ENCODE data around the gene C15orf62. TPM values are rescaled to one million over a fixed set of nuclear protein-coding genes. Genes with fewer than 3 reads are reported as not detected.

C15orf62 gene
- total and polyA plus RNA-seq, 2 experiments from 2014 or later = 0.28 TPM; not detected in 1

DNA sequence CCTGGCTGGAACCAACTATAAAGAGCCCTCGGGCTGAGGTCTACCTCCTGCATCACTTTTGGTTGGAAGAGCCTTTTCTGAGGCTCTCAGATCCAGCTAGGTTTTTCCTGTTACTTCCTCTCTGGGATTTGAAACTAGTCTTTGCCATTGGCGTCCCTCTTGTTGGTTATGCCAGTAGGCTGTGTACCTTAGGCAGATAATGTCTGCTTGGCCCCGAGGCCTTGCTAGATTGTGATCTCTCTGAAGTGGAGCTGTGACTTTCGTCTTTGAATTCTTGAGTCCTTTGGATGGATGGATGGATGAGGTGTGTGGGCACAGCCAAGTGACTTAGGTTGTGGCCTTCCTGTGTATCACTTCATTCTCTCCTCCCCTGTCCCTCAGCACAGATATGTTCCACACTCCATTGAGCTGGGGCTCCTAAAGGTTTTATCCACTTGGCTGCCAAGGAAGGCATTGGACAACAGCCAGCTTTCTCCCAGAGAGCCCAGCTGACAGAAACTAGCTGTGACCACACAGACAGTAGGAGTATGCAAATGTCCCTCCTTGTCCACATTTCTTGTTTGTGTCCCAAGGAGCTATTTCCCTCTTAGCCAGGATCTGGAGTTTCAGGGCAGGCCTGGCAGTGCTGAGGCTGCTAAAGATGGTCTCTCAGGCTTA, 45.4 kb downstream of the C15orf62 start:
- no peak for DNase-seq
- 92 to 99% methylated on average over 4 of the region's 4 CpGs for WGBS, 2 experiments (ENCODE audit: low coverage in 1 of 2, low lambda C conversion rate in 2 of 2, missing lambda C conversion rate in 2 of 2)
- no peaks in the 10 kb centered on the region for H4K20me1 ChIP-seq (ENCODE audit: insufficient read depth)
- no peaks in the 10 kb centered on the region for H3K4me1 ChIP-seq (ENCODE audit: insufficient read depth)
- TF ChIP-seq EZH2 (IDR thresholded peaks at IDR 0.05; ENCODE audit: insufficient read depth, poor library complexity, severe bottlenecking) = no peak
- TF ChIP-seq EZH2phosphoT487 (IDR thresholded peaks at IDR 0.05; ENCODE audit: insufficient read depth, low read depth) = no peak
- no peaks in the 10 kb centered on the region for H3K79me2 ChIP-seq (ENCODE audit: insufficient read depth)
- in situ Hi-C loops (cut with MboI) = no loop called here
- H3K9me2 ChIP-seq (ENCODE audit: insufficient read depth) = no peaks in the 10 kb centered on the region
- no peaks in the 10 kb centered on the region for H3K9me3 ChIP-seq (ENCODE audit: low read depth)
- no peak overlapping the region for H3K4me3 ChIP-seq
- no peaks in the 10 kb centered on the region for H3K27me3 ChIP-seq (replicated peaks; ENCODE audit: insufficient read depth)
- no peaks in the 10 kb centered on the region for H3F3A ChIP-seq (ENCODE audit: insufficient read depth)
- H3K4me2 ChIP-seq (ENCODE audit: unreplicated experiment) = no peak overlapping the region
- no peak overlapping the region for H3K27ac ChIP-seq
- no peak overlapping the region for H2AFZ ChIP-seq
- no peaks in the 10 kb centered on the region for H3K36me3 ChIP-seq (ENCODE audit: low read depth)
- no peak overlapping the region for H3K9ac ChIP-seq

- 57 to 58% methylated on average over 7 of the region's 7 CpGs for WGBS, 2 experiments (ENCODE audit: low coverage in 1 of 2, low lambda C conversion rate in 2 of 2, missing lambda C conversion rate in 2 of 2)
- Histone ChIP-seq H3K9me2 (ENCODE audit: insufficient read depth) (no peaks in the 10 kb centered on the region), H3K9ac (no peak overlapping the region), H3K36me3 (ENCODE audit: low read depth) (no peaks in the 10 kb centered on the region), H3F3A (ENCODE audit: insufficient read depth) (no peaks in the 10 kb centered on the region), H3K4me3 (no peak overlapping the region), H3K27ac (no peak overlapping the region), H4K20me1 (ENCODE audit: insufficient read depth) (no peaks in the 10 kb centered on the region), H3K27me3 (replicated peaks; ENCODE audit: insufficient read depth) (no peaks in the 10 kb centered on the region), H3K4me1 (ENCODE audit: insufficient read depth) (no peaks in the 10 kb centered on the region), H2AFZ (no peak overlapping the region), H3K9me3 (ENCODE audit: low read depth) (no peaks in the 10 kb centered on the region), H3K4me2 (ENCODE audit: unreplicated experiment) (no peak overlapping the region), H3K79me2 (ENCODE audit: insufficient read depth) (no peaks in the 10 kb centered on the region)
- TF ChIP-seq EZH2phosphoT487 (IDR thresholded peaks at IDR 0.05; ENCODE audit: insufficient read depth, low read depth) (no peak), EZH2 (IDR thresholded peaks at IDR 0.05; ENCODE audit: insufficient read depth, poor library complexity, severe bottlenecking) (no peak)
- in situ Hi-C loops (cut with MboI) = no loop called here
- no peak for DNase-seq
These were observed 49.3 kb downstream of the C15orf62 start for GRCh38 chr15:40819048-40819447.

DNA sequence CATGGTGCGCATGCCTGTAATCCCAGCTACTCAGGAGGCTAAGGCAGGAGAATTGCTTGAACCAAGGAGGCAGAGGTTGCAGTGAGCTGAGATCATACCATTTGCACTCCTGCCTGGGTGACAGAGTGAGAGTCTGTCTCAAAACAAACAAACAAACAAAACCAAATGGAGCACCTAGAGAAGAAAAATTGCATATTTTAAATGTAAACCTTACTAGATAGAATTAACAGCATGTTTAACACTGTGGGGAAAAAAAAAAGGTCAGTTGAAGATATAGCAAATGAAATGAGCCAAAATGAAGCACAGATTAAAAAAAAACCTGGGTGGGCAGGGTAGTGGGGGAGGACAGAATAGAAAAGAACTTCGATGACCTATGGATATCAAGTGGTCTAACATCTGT, 51.4 kb downstream of the C15orf62 start:
- DNase-seq = no peak
- H3K79me2 ChIP-seq (ENCODE audit: insufficient read depth) = no peaks in the 10 kb centered on the region
- H3K27me3 ChIP-seq (replicated peaks; ENCODE audit: insufficient read depth) = no peaks in the 10 kb centered on the region
- no peaks in the 10 kb centered on the region for H3K9me3 ChIP-seq (ENCODE audit: low read depth)
- H3K4me1 ChIP-seq (ENCODE audit: insufficient read depth) = no peaks in the 10 kb centered on the region
- in situ Hi-C loops (cut with MboI) = no loop called here
- H3F3A ChIP-seq (ENCODE audit: insufficient read depth) = no peaks in the 10 kb centered on the region
- no peaks in the 10 kb centered on the region for H3K36me3 ChIP-seq (ENCODE audit: low read depth)
- no peak overlapping the region for H3K4me3 ChIP-seq
- WGBS, 2 experiments (ENCODE audit: low coverage in 1 of 2, low lambda C conversion rate in 2 of 2, missing lambda C conversion rate in 2 of 2) = 59 to 68% methylated on average over 2 of the region's 2 CpGs
- no peak overlapping the region for H3K4me2 ChIP-seq (ENCODE audit: unreplicated experiment)
- no peaks in the 10 kb centered on the region for H3K9me2 ChIP-seq (ENCODE audit: insufficient read depth)
- no peak overlapping the region for H3K27ac ChIP-seq
- H4K20me1 ChIP-seq (ENCODE audit: insufficient read depth) = no peaks in the 10 kb centered on the region
- H3K9ac ChIP-seq = no peak overlapping the region
- TF ChIP-seq EZH2phosphoT487 (IDR thresholded peaks at IDR 0.05; ENCODE audit: insufficient read depth, low read depth) (no peak), EZH2 (IDR thresholded peaks at IDR 0.05; ENCODE audit: insufficient read depth, poor library complexity, severe bottlenecking) (no peak)
- H2AFZ ChIP-seq = no peak overlapping the region

Small RNA genes within 50 kb of the gene (small RNA-seq; reads per million reads assigned to genes)
- gene SUMO2P15 (ENCODE audit: low read depth, low replicate concordance) = not detected

Other genes starting within 250 kb of the C15orf62 start
- 25.7 and 44.7 TPM in 2 replicates for gene CCDC32, start 204.9 kb upstream of the C15orf62 start, total RNA-seq (2014; rRNA removed; shearing (Covaris generic))
- 26.2 and 29.5 TPM in 2 replicates for gene CCDC32, start 204.9 kb upstream of the C15orf62 start, polyA plus RNA-seq (2016; fragmentation: Nextera tagmentation; extraction: Ambion mirVana)
- gene RPUSD2, start 200.7 kb upstream of the C15orf62 start, total RNA-seq (2014; rRNA removed; shearing (Covaris generic)) = 10.5 and 12.8 TPM in 2 replicates
- gene RPUSD2, start 200.7 kb upstream of the C15orf62 start, polyA plus RNA-seq (2016; fragmentation: Nextera tagmentation; extraction: Ambion mirVana) = 8.5 and 9.6 TPM in 2 replicates
- 14.5 and 19.1 TPM in 2 replicates for gene KNL1, start 175.7 kb upstream of the C15orf62 start, total RNA-seq (2014; rRNA removed; shearing (Covaris generic))
- gene KNL1, start 175.7 kb upstream of the C15orf62 start, polyA plus RNA-seq (2016; fragmentation: Nextera tagmentation; extraction: Ambion mirVana) = 5.7 and 6.4 TPM in 2 replicates
- gene RAD51, start 74.8 kb upstream of the C15orf62 start, total RNA-seq (2014; rRNA removed; shearing (Covaris generic)) = 5.1 and 7.1 TPM in 2 replicates
- gene RAD51, start 74.8 kb upstream of the C15orf62 start, polyA plus RNA-seq (2016; fragmentation: Nextera tagmentation; extraction: Ambion mirVana) = 12.1 and 14.6 TPM in 2 replicates
- gene RMDN3, start 14.7 kb upstream of the C15orf62 start, total RNA-seq (2014; rRNA removed; shearing (Covaris generic)) = 25.9 and 30.0 TPM in 2 replicates
- 41.4 TPM in 2 replicates for gene RMDN3, start 14.7 kb upstream of the C15orf62 start, polyA plus RNA-seq (2016; fragmentation: Nextera tagmentation; extraction: Ambion mirVana)
- gene GCHFR, start 5.9 kb upstream of the C15orf62 start, total RNA-seq (2014; rRNA removed; shearing (Covaris generic)) = 0.54 and 8.9 TPM in 2 replicates
- 1.8 and 2.3 TPM in 2 replicates for gene GCHFR, start 5.9 kb upstream of the C15orf62 start, polyA plus RNA-seq (2016; fragmentation: Nextera tagmentation; extraction: Ambion mirVana)
- 24.2 and 33.5 TPM in 2 replicates for gene ZFYVE19, start 37.1 kb downstream of the C15orf62 start, total RNA-seq (2014; rRNA removed; shearing (Covaris generic))
- gene ZFYVE19, start 37.1 kb downstream of the C15orf62 start, polyA plus RNA-seq (2016; fragmentation: Nextera tagmentation; extraction: Ambion mirVana) = 11.7 and 15.0 TPM in 2 replicates
- gene DNAJC17, start 37.5 kb downstream of the C15orf62 start, total RNA-seq (2014; rRNA removed; shearing (Covaris generic)) = 13.4 and 64.4 TPM in 2 replicates
- 36.4 and 44.6 TPM in 2 replicates for gene DNAJC17, start 37.5 kb downstream of the C15orf62 start, polyA plus RNA-seq (2016; fragmentation: Nextera tagmentation; extraction: Ambion mirVana)
- gene PPP1R14D, start 58.7 kb downstream of the C15orf62 start, total RNA-seq (2014; rRNA removed; shearing (Covaris generic)) = not detected in 2 replicates
- not detected in 2 replicates for gene PPP1R14D, start 58.7 kb downstream of the C15orf62 start, polyA plus RNA-seq (2016; fragmentation: Nextera tagmentation; extraction: Ambion mirVana)
- 7.8 TPM in 1 of 2 replicates, not detected in the other for gene SPINT1, start 74.1 kb downstream of the C15orf62 start, total RNA-seq (2014; rRNA removed; shearing (Covaris generic))
- gene SPINT1, start 74.1 kb downstream of the C15orf62 start, polyA plus RNA-seq (2016; fragmentation: Nextera tagmentation; extraction: Ambion mirVana) = 0.19 and 0.24 TPM in 2 replicates
- gene RHOV, start 104.3 kb downstream of the C15orf62 start, total RNA-seq (2014; rRNA removed; shearing (Covaris generic)) = not detected in 2 replicates
- not detected in 2 replicates for gene RHOV, start 104.3 kb downstream of the C15orf62 start, polyA plus RNA-seq (2016; fragmentation: Nextera tagmentation; extraction: Ambion mirVana)
- 30.4 and 32.7 TPM in 2 replicates for gene VPS18, start 124.5 kb downstream of the C15orf62 start, total RNA-seq (2014; rRNA removed; shearing (Covaris generic))
- gene VPS18, start 124.5 kb downstream of the C15orf62 start, polyA plus RNA-seq (2016; fragmentation: Nextera tagmentation; extraction: Ambion mirVana) = 15.8 and 16.4 TPM in 2 replicates
- not detected in 2 replicates for gene DLL4, start 159.4 kb downstream of the C15orf62 start, total RNA-seq (2014; rRNA removed; shearing (Covaris generic))
- gene DLL4, start 159.4 kb downstream of the C15orf62 start, polyA plus RNA-seq (2016; fragmentation: Nextera tagmentation; extraction: Ambion mirVana) = not detected in 2 replicates
- 65.8 and 74.4 TPM in 2 replicates for gene CHAC1, start 183.5 kb downstream of the C15orf62 start, total RNA-seq (2014; rRNA removed; shearing (Covaris generic))
- 43.8 and 47.2 TPM in 2 replicates for gene CHAC1, start 183.5 kb downstream of the C15orf62 start, polyA plus RNA-seq (2016; fragmentation: Nextera tagmentation; extraction: Ambion mirVana)